Natural killer cell (primary cell): ENCODE results near the gene KCNK16. TPM values are rescaled to one million over a fixed set of nuclear protein-coding genes. Genes with fewer than 3 reads are reported as not detected.

ENCODE experiments used
- ATAC-seq, 3 donors: fragments of 150-1000 bp in 2 of 3; fragments of 200-7000 bp in 1 of 3; cut with Tn5 transposase; 1 replicate in 1 of 3; 2 replicates in 2 of 3; pipeline ENCODE4 v1.10.0; 2021; ENCODE audit warnings: mild to moderate bottlenecking in 2 of 3, moderate library complexity in 2 of 3
- DNase-seq, 2 donors: peaks; one replicate each; pipeline versions ENCODE4 v3.0.0 to v3.0.0-alpha.2; 2013 to 2021; ENCODE audit warnings: mixed read lengths in 1 of 2
- H3K27ac ChIP-seq: one replicate; pipeline ENCODE4 v1.5.1; 2013; ENCODE audit warnings: mild to moderate bottlenecking, low read length
- H3K27me3 ChIP-seq: one replicate; pipeline ENCODE4 v1.6.1; 2013; ENCODE audit warnings: low read length; ENCODE audit not compliant: control insufficient read depth, insufficient read depth
- H3K36me3 ChIP-seq: one replicate; pipeline ENCODE4 v1.6.1; 2013; ENCODE audit warnings: low read length; ENCODE audit not compliant: control insufficient read depth, insufficient read depth
- H3K4me1 ChIP-seq: one replicate; pipeline ENCODE4 v1.6.1; 2013; ENCODE audit warnings: low read length; ENCODE audit not compliant: control insufficient read depth, insufficient read depth
- H3K4me3 ChIP-seq: one replicate; pipeline ENCODE4 v1.5.1; 2013; ENCODE audit warnings: low read length
- H3K9me3 ChIP-seq: one replicate; pipeline ENCODE4 v1.6.1; 2013; ENCODE audit warnings: low read length; ENCODE audit not compliant: control insufficient read depth, insufficient read depth
- H3K27ac Mint-ChIP-seq, 2 donors: one replicate each; pipeline ENCODE4 v1.8.0; 2022; ENCODE audit warnings: mild to moderate bottlenecking in 2 of 2, mixed read lengths in 2 of 2, moderate library complexity in 1 of 2
- H3K27me3 Mint-ChIP-seq, 2 donors: one replicate each; pipeline ENCODE4 v1.8.0; 2022; ENCODE audit warnings: low read depth in 2 of 2, mixed read lengths in 2 of 2
- H3K36me3 Mint-ChIP-seq: one replicate; pipeline ENCODE4 v1.8.0; 2022; ENCODE audit warnings: mixed read lengths
- H3K4me1 Mint-ChIP-seq, 2 donors: one replicate each; pipeline ENCODE4 v1.8.0; 2022; ENCODE audit warnings: mixed read lengths in 2 of 2
- H3K4me3 Mint-ChIP-seq: one replicate; pipeline ENCODE4 v1.8.0; 2022; ENCODE audit warnings: mild to moderate bottlenecking, moderate library complexity, mixed read lengths
- H3K9me3 Mint-ChIP-seq, 2 donors: one replicate each; pipeline ENCODE4 v1.8.0; 2022; ENCODE audit warnings: mixed read lengths in 2 of 2
- WGBS: methylation state at CpG from one replicate; pipeline ENCODE4 v1.1.7; 2013; ENCODE audit warnings: missing lambda C conversion rate; ENCODE audit not compliant: insufficient coverage; 5-methylcytosine and 5-hydroxymethylcytosine counted together
- intact Hi-C: fragments of 100-400 bp; cut with micrococcal nuclease; formaldehyde crosslinking; loops from one replicate; pipeline ENCODE4 v1.14.2; 2022
- total RNA-seq, 4 donors: library from RNA; stranded (reverse); fragments of 120-200 nt in 1 of 4; gene quantifications; one replicate each; pipeline versions ENCODE4 v1.2.3 to v1.2.4, GENCODE V29; 2013 to 2022
- TF ChIP-seq, protein P1 (sequence below): fragments of 200-600 bp; IDR thresholded peaks from one replicate; pipeline ENCODE4 v1.8.0; 2022; ENCODE audit warnings: antibody characterized with exemption

The KCNK16 gene
- total RNA-seq, 3 donors from 2014 or later (not counting 1 experiment from before 2014, with no cell fraction given) = not detected

DNA sequence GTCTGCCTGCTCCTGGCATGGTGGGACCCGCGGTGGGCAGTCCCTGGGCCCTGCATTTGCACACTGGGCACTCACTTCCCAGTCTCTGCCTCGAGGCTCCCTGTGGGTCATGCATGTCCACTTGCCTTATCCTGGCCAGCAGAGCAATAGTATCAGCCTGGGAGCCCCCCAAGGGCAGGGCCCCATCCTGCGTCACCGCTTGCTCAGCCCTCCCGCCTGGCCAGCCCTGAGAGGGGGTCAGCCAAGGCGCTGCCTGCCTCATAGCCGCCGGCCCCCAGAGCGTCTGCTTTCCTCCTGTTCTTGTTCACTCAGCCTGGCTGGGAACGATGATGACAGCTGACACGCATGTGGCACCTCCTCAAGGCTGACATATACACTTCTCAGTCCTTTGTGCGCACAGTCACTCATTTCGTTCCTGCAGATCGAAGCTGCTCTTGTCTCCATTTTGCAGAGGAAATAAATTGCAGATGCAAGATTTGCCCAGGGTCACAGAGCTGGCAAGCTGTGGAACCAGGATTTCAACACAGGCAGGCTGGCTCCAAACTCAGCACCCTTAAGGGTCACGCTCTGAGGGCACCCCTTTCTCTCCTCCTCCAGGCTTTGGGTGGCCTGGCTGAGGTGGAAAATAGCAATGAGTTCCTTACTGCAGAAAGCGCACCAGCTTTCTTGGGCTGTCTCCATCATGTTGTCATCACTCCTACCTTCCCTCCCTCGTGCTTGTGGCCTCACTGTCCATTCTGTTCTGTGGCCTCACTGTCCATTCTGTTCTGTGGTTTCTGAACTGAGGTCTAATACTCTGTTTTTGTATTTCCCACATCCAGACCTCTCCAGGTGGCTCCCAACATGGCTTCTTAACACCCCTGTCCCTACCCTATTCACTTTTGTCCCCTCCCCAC is 25.5 kb downstream of the KCNK16 start:
- Mint-ChIP-seq H3K27ac (no peak overlapping the region), H3K9me3 (no peaks in the 10 kb centered on the region), H3K4me3 (no peak overlapping the region), H3K27me3 (peaks cover 0 to 6% of the 10 kb centered on the region in 2 donors), H3K4me1 (no peaks in the 10 kb centered on the region), H3K36me3 (no peaks in the 10 kb centered on the region)
- Histone ChIP-seq H3K36me3 (no peaks in the 10 kb centered on the region), H3K4me1 (no peaks in the 10 kb centered on the region), H3K27ac (no peak overlapping the region), H3K9me3 (no peaks in the 10 kb centered on the region), H3K4me3 (no peak overlapping the region), H3K27me3 (no peaks in the 10 kb centered on the region)
- DNase-seq (no peak), ATAC-seq (no peak)
- TF ChIP-seq, protein P1, sequence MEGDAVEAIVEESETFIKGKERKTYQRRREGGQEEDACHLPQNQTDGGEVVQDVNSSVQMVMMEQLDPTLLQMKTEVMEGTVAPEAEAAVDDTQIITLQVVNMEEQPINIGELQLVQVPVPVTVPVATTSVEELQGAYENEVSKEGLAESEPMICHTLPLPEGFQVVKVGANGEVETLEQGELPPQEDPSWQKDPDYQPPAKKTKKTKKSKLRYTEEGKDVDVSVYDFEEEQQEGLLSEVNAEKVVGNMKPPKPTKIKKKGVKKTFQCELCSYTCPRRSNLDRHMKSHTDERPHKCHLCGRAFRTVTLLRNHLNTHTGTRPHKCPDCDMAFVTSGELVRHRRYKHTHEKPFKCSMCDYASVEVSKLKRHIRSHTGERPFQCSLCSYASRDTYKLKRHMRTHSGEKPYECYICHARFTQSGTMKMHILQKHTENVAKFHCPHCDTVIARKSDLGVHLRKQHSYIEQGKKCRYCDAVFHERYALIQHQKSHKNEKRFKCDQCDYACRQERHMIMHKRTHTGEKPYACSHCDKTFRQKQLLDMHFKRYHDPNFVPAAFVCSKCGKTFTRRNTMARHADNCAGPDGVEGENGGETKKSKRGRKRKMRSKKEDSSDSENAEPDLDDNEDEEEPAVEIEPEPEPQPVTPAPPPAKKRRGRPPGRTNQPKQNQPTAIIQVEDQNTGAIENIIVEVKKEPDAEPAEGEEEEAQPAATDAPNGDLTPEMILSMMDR = no peak
- WGBS = 87% methylated on average over 18 of the region's 18 CpGs
- intact Hi-C loops = no loop called here

DNA sequence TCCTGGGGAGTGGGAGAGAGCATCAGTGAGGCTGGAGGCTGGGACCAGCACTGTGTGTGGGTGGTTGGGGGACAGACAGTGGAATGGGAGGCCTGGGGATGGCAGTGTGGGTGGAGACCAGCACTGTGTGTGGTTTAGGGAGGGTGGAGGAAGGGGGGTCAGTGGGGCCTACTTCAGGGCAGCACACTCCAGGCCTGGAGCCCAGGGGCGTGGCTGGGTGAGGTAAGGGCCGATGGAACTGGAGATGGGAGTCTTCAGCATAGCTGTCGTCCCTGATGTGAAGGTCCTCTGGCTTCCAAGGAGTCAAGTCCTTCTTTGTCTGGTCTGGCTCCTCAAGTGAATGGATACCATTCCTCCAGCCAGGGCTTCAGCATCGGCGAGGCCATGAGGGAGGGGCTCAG is 26.9 kb downstream of the KCNK16 start:
- no peaks in the 10 kb centered on the region for H3K4me1 Mint-ChIP-seq
- Histone ChIP-seq H3K4me1 (no peaks in the 10 kb centered on the region), H3K36me3 (no peaks in the 10 kb centered on the region), H3K9me3 (no peaks in the 10 kb centered on the region), H3K4me3 (no peak overlapping the region), H3K27ac (no peak overlapping the region), H3K27me3 (no peaks in the 10 kb centered on the region)
- H3K4me3 Mint-ChIP-seq = no peak overlapping the region
- TF ChIP-seq, protein P1 = no peak
- 89% methylated on average over 5 of the region's 5 CpGs for WGBS
- ATAC-seq (no peak), DNase-seq (no peak)
- no peaks in the 10 kb centered on the region for H3K9me3 Mint-ChIP-seq
- no peak overlapping the region for H3K27ac Mint-ChIP-seq
- no peaks in the 10 kb centered on the region for H3K36me3 Mint-ChIP-seq
- peaks cover 0 to 6% of the 10 kb centered on the region in 2 donors for H3K27me3 Mint-ChIP-seq
- intact Hi-C loops = no loop called here

DNA sequence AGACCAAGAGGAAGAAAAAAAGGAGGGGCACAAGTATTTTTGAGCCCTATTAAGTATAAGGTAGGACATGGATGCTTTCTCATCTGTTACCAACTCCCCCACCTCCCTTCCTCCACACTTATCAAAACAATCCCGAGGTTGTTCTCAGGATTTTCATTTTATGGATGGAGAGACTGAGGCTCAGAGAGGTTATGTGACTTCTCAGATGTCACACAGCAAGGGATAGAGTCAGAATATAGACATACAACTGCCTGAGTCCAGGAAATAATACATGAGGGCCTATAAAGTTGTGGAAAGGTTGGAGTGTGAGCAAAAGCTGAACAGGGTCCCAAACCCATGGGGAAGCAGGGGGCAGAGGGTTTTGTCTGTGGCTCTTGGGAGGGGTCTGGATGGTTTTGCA is 27.6 kb downstream of the KCNK16 start:
- no peaks in the 10 kb centered on the region for H3K9me3 Mint-ChIP-seq
- no peaks in the 10 kb centered on the region for H3K4me1 ChIP-seq
- H3K27ac Mint-ChIP-seq = no peak overlapping the region
- no peak for DNase-seq
- H3K36me3 ChIP-seq = no peaks in the 10 kb centered on the region
- no peak overlapping the region for H3K4me3 Mint-ChIP-seq
- no peak for ATAC-seq
- no peaks in the 10 kb centered on the region for H3K36me3 Mint-ChIP-seq
- no peak overlapping the region for H3K27ac ChIP-seq
- H3K27me3 Mint-ChIP-seq = peaks cover 0 to 6% of the 10 kb centered on the region in 2 donors
- no peaks in the 10 kb centered on the region for H3K9me3 ChIP-seq
- TF ChIP-seq, protein P1 = no peak
- H3K4me3 ChIP-seq = no peak overlapping the region
- intact Hi-C loops = no loop called here
- H3K4me1 Mint-ChIP-seq = no peaks in the 10 kb centered on the region
- H3K27me3 ChIP-seq = no peaks in the 10 kb centered on the region
- WGBS = no CpG with 5 or more reads among the region's 1 CpG
